HTR-8/SVneo (cell line): ENCODE data around the gene CACNA1C.

Experiments used
- DNase-seq: peaks from one replicate; pipeline ENCODE4 v3.0.0; 2011; ENCODE audit warnings: low spot score, mixed read lengths; ENCODE audit not compliant: insufficient read length
- FAIRE-seq: peaks from 2 replicates; lab custom pipeline; 2011; peaks lifted over from hg19 to GRCh38; lab: Jason Lieb, UNC

CACNA1C gene

GRCh38 chr12:2324387-2324786, 271.6 kb downstream of the CACNA1C start:
- no peak for FAIRE-seq

GRCh38 chr12:2325519-2325918, 272.7 kb downstream of the CACNA1C start:
- FAIRE-seq: no peak
- no peak for DNase-seq

More at GRCh38 chr12:2324387-2324786, 271.6 kb downstream of the CACNA1C start:
- no peak for DNase-seq

GRCh38 chr12:2326470-2326869, 273.7 kb downstream of the CACNA1C start:
- no peak for DNase-seq

GRCh38 chr12:2328661-2329060, 275.9 kb downstream of the CACNA1C start:
- FAIRE-seq (no peak), DNase-seq (no peak)

More at GRCh38 chr12:2326470-2326869, 273.7 kb downstream of the CACNA1C start:
- FAIRE-seq: no peak

- DNase-seq (no peak), FAIRE-seq (no peak)
These were observed 276.9 kb downstream of the CACNA1C start for GRCh38 chr12:2329661-2330210.

- DNase-seq: no peak
These were observed 279.4 kb downstream of the CACNA1C start for GRCh38 chr12:2332236-2332635.

GRCh38 chr12:2332947-2333346, 280.2 kb downstream of the CACNA1C start:
- DNase-seq (no peak), FAIRE-seq (peak; percentile 79)

More at GRCh38 chr12:2332236-2332635, 279.4 kb downstream of the CACNA1C start:
- FAIRE-seq: no peak

- FAIRE-seq (peak; percentile 46), DNase-seq (no peak)
These were observed 280.9 kb downstream of the CACNA1C start for GRCh38 chr12:2333491-2334195.

GRCh38 chr12:2334271-2334670, 281.5 kb downstream of the CACNA1C start:
- no peak for FAIRE-seq
- no peak for DNase-seq

GRCh38 chr12:2334689-2335088, 281.9 kb downstream of the CACNA1C start:
- DNase-seq (no peak), FAIRE-seq (no peak)

GRCh38 chr12:2335109-2335508, 282.3 kb downstream of the CACNA1C start:
- peak; percentile 60 for FAIRE-seq
- DNase-seq: peak; percentile 84

GRCh38 chr12:2335513-2335912, 282.7 kb downstream of the CACNA1C start:
- DNase-seq (no peak), FAIRE-seq (peak; percentile 33)

GRCh38 chr12:2335916-2336315, 283.1 kb downstream of the CACNA1C start:
- DNase-seq (no peak), FAIRE-seq (no peak)

- peak; percentile 91 for FAIRE-seq
- peak; percentile 91 for DNase-seq
These were observed 283.6 kb downstream of the CACNA1C start for GRCh38 chr12:2336409-2336829.

- FAIRE-seq (no peak), DNase-seq (no peak)
These were observed 284.5 kb downstream of the CACNA1C start for GRCh38 chr12:2337031-2338010.

- FAIRE-seq (no peak), DNase-seq (no peak)
These were observed 285.6 kb downstream of the CACNA1C start for GRCh38 chr12:2338381-2338780.

GRCh38 chr12:2338991-2339431, 286.2 kb downstream of the CACNA1C start:
- peak; percentile 13 for FAIRE-seq
- no peak for DNase-seq

GRCh38 chr12:2341051-2341751, 288.4 kb downstream of the CACNA1C start:
- no peak for DNase-seq

GRCh38 chr12:2341871-2342270, 289.1 kb downstream of the CACNA1C start:
- DNase-seq: no peak
- FAIRE-seq: peak; percentile 88

More at GRCh38 chr12:2341051-2341751, 288.4 kb downstream of the CACNA1C start:
- peak; percentile 59 for FAIRE-seq

GRCh38 chr12:2343681-2344080, 290.9 kb downstream of the CACNA1C start:
- DNase-seq (no peak), FAIRE-seq (no peak)
